NCI-H128 (cell line): ENCODE data around the gene CDH18.
"Not testable (repeated sequence)": the region's sequence is repeated elsewhere in the genome, so short reads cannot be mapped to it uniquely, and the experiment has no call there.

Experiments used
- DNase-seq: peaks from one replicate; lab custom pipeline; 2025; ENCODE audit not compliant: unreplicated experiment; lab: John Stamatoyannopoulos, UW

CDH18 gene

GRCh38 chr5:19865336-19866089, 122.5 kb downstream of the CDH18 start:
- no peak for DNase-seq

GRCh38 chr5:19862711-19863110, 125.3 kb downstream of the CDH18 start:
- DNase-seq = no peak

GRCh38 chr5:19859020-19859419, 129.0 kb downstream of the CDH18 start:
- no peak for DNase-seq

GRCh38 chr5:19855931-19856330, 132.1 kb downstream of the CDH18 start:
- DNase-seq = no peak

GRCh38 chr5:19855453-19855852, 132.5 kb downstream of the CDH18 start:
- DNase-seq = no peak

- no peak for DNase-seq
Measured at GRCh38 chr5:19855031-19855430, 133.0 kb downstream of the CDH18 start.

GRCh38 chr5:19853616-19854240, 134.3 kb downstream of the CDH18 start:
- DNase-seq = no peak

- DNase-seq = no peak
Measured at GRCh38 chr5:19837536-19838174, 150.3 kb downstream of the CDH18 start.

GRCh38 chr5:19835442-19835841, 152.6 kb downstream of the CDH18 start:
- no peak for DNase-seq

GRCh38 chr5:19812720-19813119, 175.3 kb downstream of the CDH18 start:
- not testable (repeated sequence) for DNase-seq

GRCh38 chr5:19806756-19807155, 181.2 kb downstream of the CDH18 start:
- no peak for DNase-seq

GRCh38 chr5:19802686-19803085, 185.3 kb downstream of the CDH18 start:
- no peak for DNase-seq

- no peak for DNase-seq
Measured at GRCh38 chr5:19795218-19795617, 192.8 kb downstream of the CDH18 start.

- no peak for DNase-seq
Measured at GRCh38 chr5:19790829-19791466, 197.1 kb downstream of the CDH18 start.

- no peak for DNase-seq
Measured at GRCh38 chr5:19782566-19782965, 205.4 kb downstream of the CDH18 start.

GRCh38 chr5:19777363-19777762, 210.6 kb downstream of the CDH18 start:
- DNase-seq = no peak

GRCh38 chr5:19776886-19777285, 211.1 kb downstream of the CDH18 start:
- not testable (repeated sequence) for DNase-seq

- DNase-seq = no peak
Measured at GRCh38 chr5:19771174-19771835, 216.7 kb downstream of the CDH18 start.

GRCh38 chr5:19770396-19770795, 217.6 kb downstream of the CDH18 start:
- DNase-seq = no peak

GRCh38 chr5:19767987-19768386, 220.0 kb downstream of the CDH18 start:
- no peak for DNase-seq

- no peak for DNase-seq
Measured at GRCh38 chr5:19753579-19753978, 234.4 kb downstream of the CDH18 start.
